A673 (cell line): Measurements from ENCODE around the gene POLD2.

Experiments used
- CTCF ChIP-seq: fragments of 300-800, 200-600 bp; sonication (generic); conservative IDR thresholded peaks from 2 replicates; pipeline ENCODE4 v1.5.1; 2017; ENCODE audit warnings: low read depth, mild to moderate bottlenecking, antibody characterized with exemption, low read length, moderate library complexity, mixed read lengths
- EZH2 ChIP-seq: fragments of 200-600 bp; sonication (generic); IDR thresholded peaks from 2 replicates; pipeline ENCODE4 v1.6.1; 2017; ENCODE audit warnings: borderline replicate concordance, low read depth, mild to moderate bottlenecking, mixed read lengths, antibody characterized with exemption, low read length; ENCODE audit not compliant: poor library complexity, severe bottlenecking

- TF ChIP-seq CTCF, result no peak
- no peak for TF ChIP-seq EZH2
Observed at GRCh38 chr7:44147026-44147991, 24.0 kb upstream of the POLD2 start.
